Duodenal mucosa (tissue), 2 donors: Measurements from ENCODE around the gene OSBP2.

Experiments used
- H3K27ac ChIP-seq: one replicate; pipeline ENCODE4 v1.7.0; 2013; ENCODE audit warnings: low read depth, low read length
- H3K27me3 ChIP-seq, 2 donors: one replicate each; pipeline ENCODE4 v1.7.0; 2013; ENCODE audit warnings: low read length in 2 of 2, control low read depth in 1 of 2; ENCODE audit not compliant: insufficient read depth in 2 of 2, control insufficient read depth in 1 of 2
- H3K36me3 ChIP-seq, 2 donors: one replicate each; pipeline ENCODE4 v1.7.0; 2013; ENCODE audit warnings: low read length in 2 of 2, control low read depth in 1 of 2; ENCODE audit not compliant: insufficient read depth in 2 of 2, control insufficient read depth in 1 of 2
- H3K4me1 ChIP-seq, 2 donors: one replicate each; pipeline ENCODE4 v1.7.0; 2013; ENCODE audit warnings: low read length in 2 of 2, control low read depth in 1 of 2; ENCODE audit not compliant: insufficient read depth in 2 of 2, control insufficient read depth in 1 of 2
- H3K4me3 ChIP-seq, 2 donors: one replicate each; pipeline ENCODE4 v1.7.0; 2013; ENCODE audit warnings: low read length in 2 of 2, low read depth in 1 of 2
- H3K9ac ChIP-seq, 2 donors: one replicate each; pipeline ENCODE4 v1.7.0; 2013; ENCODE audit warnings: low read length in 2 of 2, low read depth in 1 of 2
- H3K9me3 ChIP-seq, 2 donors: one replicate each; pipeline ENCODE4 v1.7.0; 2013; ENCODE audit warnings: low read length in 2 of 2, control low read depth in 1 of 2; ENCODE audit not compliant: control insufficient read depth in 1 of 2

Gene OSBP2

DNA sequence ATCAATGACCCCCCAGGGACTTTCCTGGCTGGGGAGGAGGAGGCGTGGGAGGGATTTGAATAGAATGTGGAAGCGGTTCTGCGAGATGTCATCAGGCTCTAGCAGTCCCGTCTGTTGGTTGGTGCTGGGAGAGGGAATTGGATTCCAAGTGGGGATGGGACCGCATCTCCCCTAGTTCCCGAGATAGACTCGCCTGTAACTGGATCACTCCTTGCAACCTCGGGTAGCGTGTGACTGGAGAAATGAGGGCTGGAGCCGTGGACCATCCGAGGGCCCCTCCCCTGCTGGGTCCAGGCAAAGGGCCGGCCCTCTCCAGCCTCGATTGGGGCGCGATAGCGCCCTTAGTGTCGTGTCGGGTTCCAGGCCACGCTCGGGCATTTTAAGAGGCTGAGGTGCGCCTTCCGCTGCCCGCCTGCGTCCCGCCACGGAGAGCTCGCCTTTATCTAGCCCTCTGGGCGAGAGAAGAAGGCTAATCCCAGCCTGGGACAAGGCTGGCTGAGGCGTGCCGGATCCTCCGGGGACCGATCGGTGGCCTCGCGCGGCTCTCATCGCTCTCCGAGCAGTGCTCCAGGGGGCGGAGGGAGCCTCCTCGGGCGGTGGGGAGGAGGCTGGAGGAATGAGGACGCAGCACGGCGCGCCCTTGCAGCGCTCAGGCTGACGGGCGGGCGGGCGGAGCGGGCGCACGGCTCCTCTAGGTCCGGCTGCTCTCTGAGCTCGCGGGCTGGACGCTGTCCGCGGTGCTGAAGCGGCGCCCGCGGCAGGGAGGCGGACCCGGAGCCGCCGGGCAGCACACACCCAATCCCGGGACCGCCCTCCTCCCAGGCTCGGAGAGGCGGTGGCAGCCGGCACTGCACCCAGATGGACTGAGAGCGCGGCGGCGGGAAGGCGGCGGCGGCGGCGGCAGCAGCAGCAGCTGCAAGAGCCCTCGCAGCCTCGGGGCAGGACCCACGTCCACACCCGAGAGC, 107.8 kb downstream of the OSBP2 start:
- H3K4me3 ChIP-seq: peak overlapping the region; percentile 27 to 49
- peaks cover 3 to 20% of the 10 kb centered on the region in 2 donors for H3K27me3 ChIP-seq
- H3K36me3 ChIP-seq: no peaks in the 10 kb centered on the region
- no peak overlapping the region for H3K27ac ChIP-seq
- peaks cover 6 to 7% of the 10 kb centered on the region in 2 donors for H3K4me1 ChIP-seq
- H3K9ac ChIP-seq: no peak overlapping the region
- no peaks in the 10 kb centered on the region for H3K9me3 ChIP-seq

DNA sequence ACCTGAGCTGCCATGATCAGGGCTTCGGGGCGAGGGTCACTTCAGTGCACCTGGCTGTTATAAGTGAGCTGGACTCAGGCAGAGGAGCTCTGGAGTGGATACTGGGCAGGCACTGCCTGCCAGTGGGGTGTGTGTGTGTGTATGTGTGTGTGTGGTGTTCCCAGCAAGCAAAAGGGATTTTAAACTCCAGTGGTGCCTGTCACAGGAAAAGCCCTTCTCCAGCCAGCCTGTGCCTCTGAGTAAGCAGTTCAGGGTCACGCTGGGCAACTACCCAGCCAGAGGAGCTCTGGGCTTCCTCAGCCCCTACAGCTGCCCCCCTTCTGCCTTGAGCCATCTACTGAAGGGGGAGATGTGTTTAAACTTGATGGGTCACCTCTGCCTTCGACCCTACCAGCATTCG, 109.0 kb downstream of the OSBP2 start:
- no peak overlapping the region for H3K27ac ChIP-seq

DNA sequence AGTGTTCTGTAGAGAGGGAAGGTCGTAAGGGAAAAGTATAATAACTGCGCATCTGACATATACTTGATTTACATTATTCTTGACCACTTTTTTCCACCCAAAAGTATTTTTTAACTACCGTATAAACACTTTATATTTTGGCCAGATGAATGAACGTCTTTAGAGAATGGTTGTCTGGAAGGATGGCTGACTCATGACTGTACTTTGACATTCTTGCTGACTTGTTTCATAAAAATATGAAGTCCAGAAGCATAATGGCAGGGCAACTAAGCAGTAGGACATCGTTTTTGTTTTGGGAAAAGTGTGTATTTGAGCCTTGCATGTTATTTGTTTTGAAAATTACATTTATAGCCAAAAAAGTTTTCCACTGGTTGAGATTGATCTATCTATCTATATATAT, 110.0 kb downstream of the OSBP2 start:
- no peak overlapping the region for H3K27ac ChIP-seq
- H3K4me3 ChIP-seq: no peak overlapping the region
- no peaks in the 10 kb centered on the region for H3K9me3 ChIP-seq
- peaks cover 3 to 20% of the 10 kb centered on the region in 2 donors for H3K27me3 ChIP-seq
- H3K4me1 ChIP-seq: peaks cover 6 to 7% of the 10 kb centered on the region in 2 donors
- H3K36me3 ChIP-seq: no peaks in the 10 kb centered on the region
- H3K9ac ChIP-seq: no peak overlapping the region

More for the DNA sequence above, 109.0 kb downstream of the OSBP2 start:
- Histone ChIP-seq H3K4me3 (no peak overlapping the region), H3K4me1 (peaks cover 6 to 7% of the 10 kb centered on the region in 2 donors), H3K9me3 (no peaks in the 10 kb centered on the region), H3K9ac (no peak overlapping the region), H3K27me3 (peaks cover 3 to 20% of the 10 kb centered on the region in 2 donors), H3K36me3 (no peaks in the 10 kb centered on the region)

DNA sequence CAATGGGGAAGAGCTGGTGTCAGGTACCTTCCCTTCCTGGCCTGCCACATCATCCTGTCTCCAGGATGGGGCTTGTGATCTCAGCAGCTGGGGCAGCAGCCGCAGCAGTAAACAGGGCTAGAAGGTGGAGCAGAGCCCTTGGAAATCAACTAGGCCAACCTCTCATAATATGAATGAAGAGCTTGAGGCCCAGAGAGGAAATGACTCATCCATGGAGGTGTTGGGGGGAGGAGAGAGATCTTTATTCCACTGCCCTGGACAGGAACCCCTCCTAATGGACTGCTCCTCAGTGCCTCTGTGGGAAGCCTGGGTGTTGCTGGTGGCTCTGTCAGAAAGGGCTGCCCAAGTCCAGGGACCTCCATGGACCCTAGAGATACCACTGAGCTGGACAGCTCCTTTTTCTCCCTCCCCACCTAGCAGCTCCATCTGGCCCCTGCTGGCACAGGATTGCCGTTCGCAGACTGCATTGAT, 111.8 kb downstream of the OSBP2 start:
- no peaks in the 10 kb centered on the region for H3K36me3 ChIP-seq
- peaks cover 6 to 7% of the 10 kb centered on the region in 2 donors for H3K4me1 ChIP-seq
- H3K9ac ChIP-seq: no peak overlapping the region
- no peak overlapping the region for H3K27ac ChIP-seq
- no peaks in the 10 kb centered on the region for H3K9me3 ChIP-seq
- peaks cover 3 to 20% of the 10 kb centered on the region in 2 donors for H3K27me3 ChIP-seq
- no peak overlapping the region for H3K4me3 ChIP-seq

DNA sequence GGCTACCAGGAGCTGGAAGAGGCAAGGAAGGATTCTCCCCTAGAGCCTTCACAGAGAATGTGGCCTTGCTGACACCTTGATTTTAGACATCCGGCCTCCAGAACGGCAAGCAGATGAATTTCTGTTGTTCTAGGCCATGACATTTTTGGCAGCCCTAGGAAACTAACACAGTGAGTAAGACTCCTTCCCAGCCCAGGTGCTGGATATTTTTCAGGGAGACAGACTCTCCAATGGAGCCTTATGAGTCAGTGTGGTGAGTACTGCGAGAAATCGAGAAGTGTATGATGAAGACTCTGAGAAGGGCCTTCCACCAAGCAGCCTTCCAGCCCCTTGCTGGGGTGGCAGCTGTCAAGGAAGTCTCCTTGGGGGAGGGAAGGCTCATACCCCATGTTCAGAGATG, 114.4 kb downstream of the OSBP2 start:
- H3K9ac ChIP-seq: no peak overlapping the region
- no peak overlapping the region for H3K4me3 ChIP-seq
- H3K9me3 ChIP-seq: no peaks in the 10 kb centered on the region
- H3K36me3 ChIP-seq: no peaks in the 10 kb centered on the region
- no peak overlapping the region for H3K27ac ChIP-seq
- no peaks in the 10 kb centered on the region for H3K4me1 ChIP-seq
- H3K27me3 ChIP-seq: peaks cover 0 to 4% of the 10 kb centered on the region in 2 donors

DNA sequence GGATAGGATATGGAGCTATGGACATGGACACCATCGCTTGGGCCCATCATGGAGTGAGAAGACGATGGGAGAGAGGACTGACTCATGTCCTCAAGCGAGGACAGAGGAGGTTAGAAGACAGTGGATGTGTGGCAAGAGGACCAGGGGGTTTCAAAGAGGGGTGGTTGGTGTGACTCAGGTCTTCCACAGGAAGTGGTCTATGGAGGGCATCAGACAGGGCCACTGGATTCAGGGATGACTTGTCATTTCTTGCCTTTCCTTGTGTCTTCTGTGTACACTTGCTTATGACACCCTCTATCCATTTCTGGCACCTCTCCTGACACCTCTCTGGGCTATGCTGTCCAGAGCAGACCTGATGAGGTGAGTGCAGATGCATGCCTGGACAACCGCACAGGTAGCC, 115.4 kb downstream of the OSBP2 start:
- no peak overlapping the region for H3K9ac ChIP-seq
- no peaks in the 10 kb centered on the region for H3K36me3 ChIP-seq
- no peaks in the 10 kb centered on the region for H3K4me1 ChIP-seq
- H3K9me3 ChIP-seq: no peaks in the 10 kb centered on the region
- H3K27ac ChIP-seq: no peak overlapping the region
- H3K4me3 ChIP-seq: no peak overlapping the region
- no peaks in the 10 kb centered on the region for H3K27me3 ChIP-seq

DNA sequence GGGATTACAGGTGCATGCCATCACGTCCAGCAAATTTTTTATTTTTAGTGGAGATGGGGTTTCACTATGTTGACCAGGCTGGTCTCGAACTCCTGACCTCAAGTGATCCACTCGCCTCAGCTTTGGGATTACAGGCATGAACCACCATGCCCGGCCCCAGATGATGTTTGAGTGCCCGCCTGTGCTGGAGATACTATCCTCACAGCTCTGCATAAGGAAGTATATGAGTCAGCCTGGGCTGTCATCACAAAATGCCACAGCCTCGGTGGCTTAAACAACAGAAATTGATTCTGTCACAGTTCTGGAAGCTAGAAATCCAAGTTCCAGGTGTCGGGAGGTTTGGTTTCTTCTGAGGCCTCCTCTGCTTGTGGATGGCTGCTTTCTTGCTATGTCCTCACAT, 119.3 kb downstream of the OSBP2 start:
- H3K9me3 ChIP-seq: no peaks in the 10 kb centered on the region
- H3K27me3 ChIP-seq: no peaks in the 10 kb centered on the region

DNA sequence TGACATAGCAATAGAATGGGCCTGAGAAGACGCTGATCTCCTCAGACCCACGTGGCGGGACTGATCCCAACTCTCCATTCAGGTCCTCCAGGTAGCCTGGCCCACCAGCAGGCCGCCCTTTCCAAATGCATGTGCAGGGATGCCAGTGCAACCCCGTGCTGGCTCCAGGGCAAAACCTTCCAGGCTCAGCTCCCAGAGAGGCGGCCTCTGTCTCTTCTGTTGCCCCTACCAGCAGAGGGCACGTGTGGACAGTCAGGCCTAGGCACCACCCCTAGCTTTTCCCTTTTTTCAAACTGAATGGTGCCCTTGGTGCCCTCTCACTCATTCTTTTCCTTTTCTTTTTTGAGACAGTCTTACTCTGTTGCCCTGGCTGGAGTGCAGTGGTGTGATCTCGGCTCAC, 121.7 kb downstream of the OSBP2 start:
- Histone ChIP-seq H3K4me3 (no peak overlapping the region), H3K9ac (no peak overlapping the region), H3K27ac (no peak overlapping the region), H3K9me3 (no peaks in the 10 kb centered on the region), H3K4me1 (no peaks in the 10 kb centered on the region), H3K27me3 (peaks cover 4 to 7% of the 10 kb centered on the region in 2 donors), H3K36me3 (no peaks in the 10 kb centered on the region)

More for the DNA sequence above, 119.3 kb downstream of the OSBP2 start:
- H3K4me1 ChIP-seq: no peaks in the 10 kb centered on the region
- H3K27ac ChIP-seq: no peak overlapping the region
- no peak overlapping the region for H3K4me3 ChIP-seq
- H3K36me3 ChIP-seq: no peaks in the 10 kb centered on the region
- no peak overlapping the region for H3K9ac ChIP-seq

DNA sequence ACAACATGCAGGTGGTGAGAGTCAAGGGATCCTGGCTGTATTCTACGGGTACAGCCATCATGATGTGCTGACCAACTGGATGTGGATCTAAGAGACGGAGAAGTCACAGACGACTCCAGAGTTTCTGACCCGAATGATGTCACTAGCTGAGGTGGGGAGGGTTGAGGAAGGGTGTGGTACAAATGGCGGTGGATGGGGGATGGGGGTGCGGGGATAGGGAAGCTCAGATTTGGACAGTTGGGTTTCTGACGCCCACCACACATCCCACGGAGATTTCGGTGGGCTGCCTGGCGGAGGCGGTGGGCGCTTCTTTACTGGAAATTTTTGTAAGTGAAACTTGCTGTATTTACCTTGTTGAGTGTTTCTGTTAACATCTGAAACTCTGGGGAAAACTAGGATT, 126.7 kb downstream of the OSBP2 start:
- H3K4me1 ChIP-seq: no peaks in the 10 kb centered on the region
- no peak overlapping the region for H3K9ac ChIP-seq
- no peaks in the 10 kb centered on the region for H3K36me3 ChIP-seq
- no peak overlapping the region for H3K4me3 ChIP-seq
- H3K27ac ChIP-seq: no peak overlapping the region
- H3K27me3 ChIP-seq: peaks cover 31 to 35% of the 10 kb centered on the region in 2 donors
- H3K9me3 ChIP-seq: no peaks in the 10 kb centered on the region

DNA sequence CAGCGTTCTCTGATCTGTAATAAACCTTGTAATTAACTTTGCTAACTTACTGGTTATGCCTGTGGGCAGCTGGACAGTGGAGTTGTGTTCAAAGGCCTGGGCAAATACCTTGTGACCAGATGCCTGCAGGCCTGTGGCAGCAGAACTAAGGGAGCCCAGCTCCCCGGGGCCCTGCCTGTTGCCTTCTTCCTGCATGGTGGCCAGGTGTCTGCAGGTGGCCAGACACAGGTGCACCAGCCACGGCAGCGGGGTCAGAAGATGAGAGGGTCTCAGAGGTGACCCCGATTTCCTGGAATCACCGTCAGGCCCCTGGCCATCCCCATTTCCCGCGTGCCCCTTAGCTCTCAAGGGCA, 127.2 kb downstream of the OSBP2 start:
- Histone ChIP-seq H3K4me3 (peak overlapping the region; percentile 38 to 57), H3K36me3 (no peaks in the 10 kb centered on the region), H3K27ac (no peak overlapping the region), H3K9ac (no peak overlapping the region), H3K27me3 (peaks cover 31 to 35% of the 10 kb centered on the region in 2 donors), H3K9me3 (no peaks in the 10 kb centered on the region), H3K4me1 (no peaks in the 10 kb centered on the region)
